Common myeloid progenitor, CD34-positive (primary cell): ENCODE data around the gene GTSE1.
"Not testable (repeated sequence)": the region's sequence is repeated elsewhere in the genome, so short reads cannot be mapped to it uniquely, and the experiment has no call there.

Experiments
- CTCF ChIA-PET: fragments of 350-600 bp; sonication (Branson Sonifier 250); formaldehyde crosslinking; loops from one replicate; lab custom pipeline; 2021; ENCODE audit warnings: antibody characterized with exemption; lab: Charles Lee
- POLR2A ChIA-PET: fragments of 350-600 bp; sonication (Branson Sonifier 250); formaldehyde crosslinking; loops from one replicate; lab custom pipeline; 2021; ENCODE audit warnings: antibody characterized with exemption; lab: Charles Lee
- DNase-seq, 3 donors: peaks; one replicate each; pipeline versions ENCODE4 v3.0.0 to v3.0.0-alpha.2; 2013
- H3K27ac ChIP-seq, 2 experiments: 1 replicate in 1 of 2; 2 replicates in 1 of 2; pipeline ENCODE4 v1.7.0; 2013; ENCODE audit warnings: inconsistent platforms in 2 of 2, low read length in 2 of 2, mild to moderate bottlenecking in 2 of 2, low read depth in 1 of 2, moderate library complexity in 1 of 2; ENCODE audit not compliant: severe bottlenecking in 2 of 2, insufficient read depth in 1 of 2, poor library complexity in 1 of 2
- H3K27me3 ChIP-seq, 5 experiments: replicated peaks in 2 of 5; 1 replicate in 3 of 5; 2 replicates in 2 of 5; pipeline versions ENCODE4 v1.6.1 to v1.7.0; 2013; ENCODE audit warnings: low read length in 4 of 5, mild to moderate bottlenecking in 2 of 5, moderate library complexity in 2 of 5, inconsistent platforms in 1 of 5; ENCODE audit not compliant: insufficient read depth in 5 of 5, control insufficient read depth in 4 of 5
- H3K36me3 ChIP-seq, 4 experiments: 1 replicate in 2 of 4; 2 replicates in 2 of 4; pipeline versions ENCODE4 v1.6.1 to v1.7.0; 2013; ENCODE audit warnings: low read length in 3 of 4, control low read depth in 1 of 4, mild to moderate bottlenecking in 1 of 4; ENCODE audit not compliant: control insufficient read depth in 4 of 4, insufficient read depth in 4 of 4
- H3K4me1 ChIP-seq, 4 experiments: 1 replicate in 3 of 4; 2 replicates in 1 of 4; pipeline versions ENCODE4 v1.6.1 to v1.7.1; 2013; ENCODE audit warnings: low read length in 3 of 4, mild to moderate bottlenecking in 3 of 4, control low read depth in 1 of 4, inconsistent platforms in 1 of 4, moderate library complexity in 1 of 4; ENCODE audit not compliant: control insufficient read depth in 4 of 4, insufficient read depth in 4 of 4; ENCODE audit errors: control extremely low read depth in 1 of 4
- H3K4me3 ChIP-seq, 7 experiments: 1 replicate in 4 of 7; 2 replicates in 3 of 7; pipeline versions ENCODE4 v1.5.1 to v1.7.0; 2013; ENCODE audit warnings: mild to moderate bottlenecking in 7 of 7, low read length in 6 of 7, moderate library complexity in 6 of 7, inconsistent platforms in 2 of 7, low read depth in 2 of 7, control low read depth in 1 of 7; ENCODE audit not compliant: insufficient read depth in 4 of 7, control insufficient read depth in 1 of 7; ENCODE audit errors: extremely low read depth in 1 of 7
- H3K9me3 ChIP-seq, 5 experiments: 1 replicate in 4 of 5; 2 replicates in 1 of 5; pipeline versions ENCODE4 v1.6.1 to v1.7.1; 2013; ENCODE audit warnings: low read length in 4 of 5, mild to moderate bottlenecking in 2 of 5, inconsistent platforms in 1 of 5, low read depth in 1 of 5, moderate library complexity in 1 of 5; ENCODE audit not compliant: control insufficient read depth in 4 of 5, insufficient read depth in 2 of 5; ENCODE audit errors: control extremely low read depth in 1 of 5
- WGBS: methylation state at CpG from one replicate; pipeline ENCODE4 v1.1.5; 2013; ENCODE audit not compliant: insufficient coverage; 5-methylcytosine and 5-hydroxymethylcytosine counted together

GTSE1 gene

GRCh38 chr22:46303347-46303965 is 6.8 kb downstream of the GTSE1 start:
- ChIA-PET POLR2A (no interaction called here), CTCF (interaction anchor here (0.6 to 1.5 kb wide), 2 partner anchors 10 to 308 kb away, joined by 3 to 7 read pairs; no protein-coding TSS in a partner anchor)
- DNase-seq = no peak
- H3K27ac ChIP-seq = no peak overlapping the region
- H3K27me3 ChIP-seq = no peaks in the 10 kb centered on the region
- no peak overlapping the region for H3K4me3 ChIP-seq
- no peaks in the 10 kb centered on the region for H3K4me1 ChIP-seq
- H3K9me3 ChIP-seq = no peaks in the 10 kb centered on the region
- H3K36me3 ChIP-seq = peaks cover 2 to 44% (median 11%) of the 10 kb centered on the region in 4 experiments
- 96% methylated on average over 4 of the region's 7 CpGs for WGBS

- Histone ChIP-seq H3K36me3 (peaks cover 2 to 47% (median 22%) of the 10 kb centered on the region in 4 experiments), H3K9me3 (no peaks in the 10 kb centered on the region), H3K27ac (no peak overlapping the region), H3K27me3 (no peaks in the 10 kb centered on the region), H3K4me3 (no peak overlapping the region), H3K4me1 (no peaks in the 10 kb centered on the region)
- ChIA-PET CTCF (interaction anchor here (7.5 kb wide), 1 partner anchor 185 kb away, joined by 70 read pairs; no protein-coding TSS in a partner anchor), POLR2A (no interaction called here)
- 94% methylated on average over 22 of the region's 23 CpGs for WGBS
- DNase-seq = no peak
Observed at GRCh38 chr22:46308283-46308988, 11.8 kb downstream of the GTSE1 start.

- H3K36me3 ChIP-seq = peaks cover 2 to 43% (median 22%) of the 10 kb centered on the region in 4 experiments
- H3K4me1 ChIP-seq = no peaks in the 10 kb centered on the region
- DNase-seq = no peak
- no peak overlapping the region for H3K27ac ChIP-seq
- ChIA-PET POLR2A (no interaction called here), CTCF (interaction anchor here (1.2 to 7.5 kb wide), 2 partner anchors 13 to 187 kb away, joined by 5 to 70 read pairs; partner anchors contain the start of gene GTSE1)
- no peaks in the 10 kb centered on the region for H3K9me3 ChIP-seq
- no peak overlapping the region for H3K4me3 ChIP-seq
- 97% methylated on average over 11 of the region's 15 CpGs for WGBS
- no peaks in the 10 kb centered on the region for H3K27me3 ChIP-seq
Observed at GRCh38 chr22:46309526-46310085, 12.9 kb downstream of the GTSE1 start.

- Histone ChIP-seq H3K36me3 (peaks cover 7 to 58% (median 30%) of the 10 kb centered on the region in 4 experiments), H3K4me1 (no peaks in the 10 kb centered on the region), H3K27ac (no peak overlapping the region), H3K27me3 (no peaks in the 10 kb centered on the region), H3K4me3 (no peak overlapping the region), H3K9me3 (no peaks in the 10 kb centered on the region)
- DNase-seq = no peak
- CTCF ChIA-PET = interaction anchor here (0.7 to 7.5 kb wide), 9 partner anchors 13 to 324 kb away, joined by 3 to 70 read pairs (median 4); partner anchors contain the start of gene CDPF1
- POLR2A ChIA-PET = no interaction called here
- 100% methylated on average over 2 of the region's 8 CpGs for WGBS
Observed at GRCh38 chr22:46312056-46312455, 15.4 kb downstream of the GTSE1 start.

- H3K4me3 ChIP-seq, H3K9me3 ChIP-seq, POLR2A ChIA-PET, H3K27ac ChIP-seq, DNase-seq, H3K27me3 ChIP-seq, H3K4me1 ChIP-seq: not testable (repeated sequence)
- CTCF ChIA-PET = interaction anchor here (0.9 to 7.5 kb wide), 12 partner anchors 10 to 196 kb away, joined by 3 to 70 read pairs (median 4); partner anchors contain the start of gene CDPF1
- H3K36me3 ChIP-seq = peaks cover 7 to 65% (median 36%) of the 10 kb centered on the region in 4 experiments
- WGBS = 90% methylated on average over 2 of the region's 2 CpGs
Observed at GRCh38 chr22:46312848-46313247, 16.2 kb downstream of the GTSE1 start.

- CTCF ChIA-PET = interaction anchor here (1.0 to 3.8 kb wide), 15 partner anchors 9 to 321 kb away, joined by 3 to 52 read pairs (median 4); partner anchors contain the start of gene PKDREJ
- POLR2A ChIA-PET = no interaction called here
- peaks cover 10 to 66% (median 36%) of the 10 kb centered on the region in 4 experiments for H3K36me3 ChIP-seq
Observed at GRCh38 chr22:46315976-46316375, 19.3 kb downstream of the GTSE1 start.

More at GRCh38 chr22:46315976-46316375, 19.3 kb downstream of the GTSE1 start:
- Histone ChIP-seq H3K27ac (no peak overlapping the region), H3K4me1 (no peaks in the 10 kb centered on the region), H3K27me3 (no peaks in the 10 kb centered on the region), H3K9me3 (no peaks in the 10 kb centered on the region), H3K4me3 (no peak overlapping the region)
- 100% methylated on average over 2 of the region's 12 CpGs for WGBS
- no peak for DNase-seq
